ENCODE data around the gene NAV2. TPM values are rescaled to one million over a fixed set of nuclear protein-coding genes. Genes with fewer than 3 reads are reported as not detected.

The NAV2 gene
- total and polyA plus RNA-seq, 2 experiments from 2014 or later = 26.0 to 45.0 TPM

- TF ChIP-seq ZNF462 (CRISPR knock-in tag; IDR thresholded peaks at IDR 0.05) (no peak), CTCF (conservative IDR thresholded peaks at IDR 0.05; ENCODE audit: low read depth in 2 of 2) (no peak)
Observed at GRCh38 chr11:20035375-20035700, 322.7 kb downstream of the NAV2 start (continued).

GRCh38 chr11:20035701-20036601 is 323.3 kb downstream of the NAV2 start:
- no peak overlapping the region for H2AFZ ChIP-seq
- no peaks in the 10 kb centered on the region for H3K9me2 ChIP-seq (ENCODE audit: insufficient read depth)
- no peak overlapping the region for H3K4me2 ChIP-seq
- H3K27me3 Mint-ChIP-seq (ENCODE audit: insufficient read depth, low read depth, poor library complexity) = peaks cover 17% of the 10 kb centered on the region
- H3K4me3 Mint-ChIP-seq = no peak overlapping the region
- no peaks in the 10 kb centered on the region; the same call in 2 of the 3 replicates for H3K9me3 Mint-ChIP-seq
- no peaks in the 10 kb centered on the region for H3K27me3 ChIP-seq (ENCODE audit: insufficient read depth)
- no peak for DNase-seq (ENCODE audit: low spot score)
- no peak overlapping the region for H3K4me3 ChIP-seq
- H4K20me1 ChIP-seq (replicated peaks; ENCODE audit: insufficient read depth) = no peaks in the 10 kb centered on the region
- peaks cover 29% of the 10 kb centered on the region for H3K79me2 ChIP-seq (replicated peaks; ENCODE audit: insufficient read depth)
- H3K27ac ChIP-seq (ENCODE audit: low read depth) = no peak overlapping the region
- 0 out of 2 replicates have a peak, but pooled peaks cover 6% of the 10 kb centered on the region for H3K36me3 ChIP-seq (ENCODE audit: insufficient read depth)
- peaks cover 80% of the 10 kb centered on the region for H3K4me1 Mint-ChIP-seq
- no peaks in the 10 kb centered on the region for H3F3A ChIP-seq (replicated peaks; ENCODE audit: low read depth)
- H3K4me1 ChIP-seq (ENCODE audit: insufficient read depth) = peaks cover 48% of the 10 kb centered on the region
- ATAC-seq = no peak
- no peak overlapping the region for H3K27ac Mint-ChIP-seq
- H3K36me3 Mint-ChIP-seq (ENCODE audit: low read depth) = peaks cover 56% of the 10 kb centered on the region
- TF ChIP-seq ZNF114 (CRISPR knock-in tag; IDR thresholded peaks at IDR 0.05) = no peak
- no peak for TF ChIP-seq ETS1 (IDR thresholded peaks at IDR 0.05)
- no peak for TF ChIP-seq CREB1 (CRISPR knock-in tag; IDR thresholded peaks at IDR 0.05; ENCODE audit: low read depth)
- TF ChIP-seq EZH2phosphoT487 (IDR thresholded peaks at IDR 0.05; ENCODE audit: unreplicated experiment) = no peak
- no peak for TF ChIP-seq CTCF (conservative IDR thresholded peaks at IDR 0.05; ENCODE audit: low read depth in 2 of 2)
- TF ChIP-seq STAT1 (IDR thresholded peaks at IDR 0.05; ENCODE audit: unreplicated experiment) = no peak
- no peak for TF ChIP-seq NANOG (IDR thresholded peaks at IDR 0.05; ENCODE audit: borderline replicate concordance)

All from GM23338 (cell line).